Body of pancreas (tissue), 4 donors: ENCODE results near the gene KRT80. TPM values are rescaled to one million over a fixed set of nuclear protein-coding genes. Genes with fewer than 3 reads are reported as not detected.

ENCODE experiments used
- ATAC-seq: fragments of 150-250 bp; one replicate; pipeline ENCODE4 v1.9.1; 2016
- DNase-seq, 4 donors: peaks; one replicate each; pipeline ENCODE4 v3.0.0-alpha.2; 2019
- H3K27ac ChIP-seq, 4 donors: fragments of 200-600 bp; sonication (generic); 1 replicate in 3 of 4; 2 replicates in 1 of 4; pipeline versions ENCODE4 v1.5.1 to v1.6.1; 2016 to 2019; ENCODE audit warnings: mild to moderate bottlenecking in 1 of 4, mixed read lengths in 1 of 4, moderate library complexity in 1 of 4
- H3K27me3 ChIP-seq, 2 donors: fragments of 200-600 bp; sonication (generic); one replicate each; pipeline ENCODE4 v1.6.0; 2016; ENCODE audit warnings: mild to moderate bottlenecking in 1 of 2
- H3K36me3 ChIP-seq, 2 donors: fragments of 200-600 bp; sonication (generic); replicated peaks in 1 of 2; 2 replicates each; pipeline ENCODE4 v1.5.1; 2016; ENCODE audit warnings: low read depth in 2 of 2; ENCODE audit not compliant: insufficient read depth in 1 of 2
- H3K4me1 ChIP-seq: fragments of 200-600 bp; sonication (generic); one replicate; pipeline ENCODE4 v1.6.0; 2016
- H3K4me3 ChIP-seq, 2 donors: fragments of 200-600 bp; sonication (generic); 1 replicate in 1 of 2; 2 replicates in 1 of 2; pipeline ENCODE4 v1.5.1; 2016 to 2019
- H3K9me3 ChIP-seq, 3 donors: fragments of 200-600 bp; sonication (generic); 1 replicate in 2 of 3; 2 replicates in 1 of 3; pipeline ENCODE4 v1.5.1; 2016
- POLR2A ChIP-seq, 3 donors: fragments of 450-650 bp; IDR thresholded peaks; one replicate each; pipeline ENCODE4 v1.6.1; 2016; ENCODE audit warnings: antibody characterized with exemption in 3 of 3, mild to moderate bottlenecking in 2 of 3
- WGBS, 2 donors: methylation state at CpG; one replicate each; pipeline ENCODE4 v1.1.5; 2017; 5-methylcytosine and 5-hydroxymethylcytosine counted together
- intact Hi-C: fragments of 100-400 bp; cut with DNase I; formaldehyde crosslinking; loops from one replicate; pipeline ENCODE4 v1.15.1; 2023
- total RNA-seq, 2 donors: library from RNA; depleted of rRNA; stranded (reverse); fragments of >200 nt; gene quantifications; one replicate each; pipeline ENCODE4 v1.1.0, GENCODE V29; 2016
- TF ChIP-seq, protein P1 (sequence below), 7 experiments: fragments of 450-650 bp in 4 of 7; fragments of 200-600 bp in 3 of 7; sonication (generic) in 3 of 7; IDR thresholded peaks; one replicate each; pipeline ENCODE4 v1.5.1; 2016 to 2019; ENCODE audit warnings: antibody characterized with exemption in 7 of 7

KRT80 gene
- total RNA-seq, 2 donors from 2014 or later: 10.2 to 11.9 TPM

DNA sequence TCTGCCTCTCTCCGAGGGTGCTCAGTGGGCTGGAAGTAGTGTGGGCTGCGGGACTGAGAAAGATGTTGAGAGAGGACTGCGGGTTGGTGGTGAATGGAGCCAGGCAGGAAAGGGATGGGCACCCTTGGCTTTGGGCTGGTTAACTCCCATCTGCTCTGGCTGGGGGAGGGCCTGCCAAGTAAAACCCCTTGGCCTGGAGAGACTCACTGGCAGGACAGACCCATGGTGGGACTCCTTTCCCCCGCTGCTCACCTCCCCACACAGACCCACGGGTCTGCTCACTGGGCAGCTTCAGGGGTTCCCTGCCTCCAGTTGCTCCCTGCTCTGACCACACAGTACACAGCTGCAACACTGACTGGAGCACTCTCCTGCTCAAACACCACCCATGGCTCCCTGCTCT is 54.1 kb downstream of the KRT80 start:
- TF ChIP-seq, protein P1, sequence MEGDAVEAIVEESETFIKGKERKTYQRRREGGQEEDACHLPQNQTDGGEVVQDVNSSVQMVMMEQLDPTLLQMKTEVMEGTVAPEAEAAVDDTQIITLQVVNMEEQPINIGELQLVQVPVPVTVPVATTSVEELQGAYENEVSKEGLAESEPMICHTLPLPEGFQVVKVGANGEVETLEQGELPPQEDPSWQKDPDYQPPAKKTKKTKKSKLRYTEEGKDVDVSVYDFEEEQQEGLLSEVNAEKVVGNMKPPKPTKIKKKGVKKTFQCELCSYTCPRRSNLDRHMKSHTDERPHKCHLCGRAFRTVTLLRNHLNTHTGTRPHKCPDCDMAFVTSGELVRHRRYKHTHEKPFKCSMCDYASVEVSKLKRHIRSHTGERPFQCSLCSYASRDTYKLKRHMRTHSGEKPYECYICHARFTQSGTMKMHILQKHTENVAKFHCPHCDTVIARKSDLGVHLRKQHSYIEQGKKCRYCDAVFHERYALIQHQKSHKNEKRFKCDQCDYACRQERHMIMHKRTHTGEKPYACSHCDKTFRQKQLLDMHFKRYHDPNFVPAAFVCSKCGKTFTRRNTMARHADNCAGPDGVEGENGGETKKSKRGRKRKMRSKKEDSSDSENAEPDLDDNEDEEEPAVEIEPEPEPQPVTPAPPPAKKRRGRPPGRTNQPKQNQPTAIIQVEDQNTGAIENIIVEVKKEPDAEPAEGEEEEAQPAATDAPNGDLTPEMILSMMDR (IDR thresholded peaks at IDR 0.05): no peak
- TF ChIP-seq POLR2A (IDR thresholded peaks at IDR 0.05): no peak
- no peaks in the 10 kb centered on the region for H3K9me3 ChIP-seq
- no peak overlapping the region for H3K27ac ChIP-seq
- no peaks in the 10 kb centered on the region for H3K4me1 ChIP-seq
- ATAC-seq (no peak), DNase-seq (no peak)
- no peak overlapping the region for H3K4me3 ChIP-seq
- no peaks in the 10 kb centered on the region for H3K36me3 ChIP-seq
- no peaks in the 10 kb centered on the region for H3K27me3 ChIP-seq
- WGBS, 2 donors: 78 to 84% methylated on average over 5 of the region's 5 CpGs
- intact Hi-C loops: no loop called here

DNA sequence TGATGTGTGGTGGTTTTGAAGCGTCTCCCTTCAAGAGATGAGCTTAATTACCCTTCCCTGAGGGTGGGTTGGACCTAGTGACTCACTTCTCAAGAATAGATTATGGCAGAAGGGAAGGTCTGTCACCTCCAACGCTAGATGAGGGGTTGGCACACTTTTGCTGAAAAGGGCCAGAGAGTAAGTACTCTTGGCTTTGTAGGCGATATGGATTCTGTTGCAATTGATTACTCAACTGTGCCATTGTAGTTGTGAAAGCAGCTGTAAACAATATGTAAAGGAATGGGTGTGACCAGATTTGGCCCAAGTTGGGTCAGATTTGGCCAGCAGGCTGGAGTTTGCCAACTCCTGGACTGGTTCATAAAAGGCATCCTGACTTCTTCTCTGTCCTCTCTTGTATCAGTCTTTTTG is 59.1 kb downstream of the KRT80 start:
- intact Hi-C loops: no loop called here
- no peak overlapping the region for H3K4me3 ChIP-seq
- H3K9me3 ChIP-seq: no peaks in the 10 kb centered on the region
- H3K4me1 ChIP-seq: no peaks in the 10 kb centered on the region
- H3K27me3 ChIP-seq: no peaks in the 10 kb centered on the region
- no peak for DNase-seq
- H3K27ac ChIP-seq: no peak overlapping the region
- ATAC-seq: no peak
- 71 to 89% methylated on average over 3 of the region's 3 CpGs for WGBS, 2 donors
- H3K36me3 ChIP-seq: no peaks in the 10 kb centered on the region
- TF ChIP-seq, protein P1 (IDR thresholded peaks at IDR 0.05): no peak
- no peak for TF ChIP-seq POLR2A (IDR thresholded peaks at IDR 0.05)

DNA sequence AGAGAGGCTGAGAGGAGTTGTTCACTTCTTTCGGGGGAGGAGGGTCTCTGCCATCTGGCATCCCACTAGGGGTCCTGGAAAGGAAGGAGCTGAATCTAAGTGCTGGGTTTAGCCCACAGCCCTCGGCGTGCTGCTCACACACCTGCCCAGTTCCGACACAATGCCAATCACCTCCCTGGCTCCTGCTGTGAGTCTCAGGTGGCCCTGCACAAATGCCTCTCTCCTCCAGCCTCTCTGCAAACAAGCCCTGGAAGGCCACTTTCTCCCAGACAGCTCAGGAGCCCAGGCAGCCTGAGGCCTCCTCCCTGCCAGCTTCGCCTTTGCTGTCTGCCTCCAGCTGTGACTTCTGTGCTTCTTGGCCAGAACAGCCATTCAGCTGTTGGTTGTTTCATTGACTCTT is 61.1 kb downstream of the KRT80 start:
- H3K9me3 ChIP-seq: no peaks in the 10 kb centered on the region
- H3K27me3 ChIP-seq: no peaks in the 10 kb centered on the region
- H3K36me3 ChIP-seq: no peaks in the 10 kb centered on the region
- TF ChIP-seq POLR2A (IDR thresholded peaks at IDR 0.05): no peak
- TF ChIP-seq, protein P1 (IDR thresholded peaks at IDR 0.05): no peak
- intact Hi-C loops: no loop called here
- ATAC-seq: no peak
- H3K4me1 ChIP-seq: no peaks in the 10 kb centered on the region
- WGBS, 2 donors: 74 to 78% methylated on average over 5 of the region's 5 CpGs
- DNase-seq: no peak
- H3K4me3 ChIP-seq: no peak overlapping the region
- H3K27ac ChIP-seq: no peak overlapping the region

DNA sequence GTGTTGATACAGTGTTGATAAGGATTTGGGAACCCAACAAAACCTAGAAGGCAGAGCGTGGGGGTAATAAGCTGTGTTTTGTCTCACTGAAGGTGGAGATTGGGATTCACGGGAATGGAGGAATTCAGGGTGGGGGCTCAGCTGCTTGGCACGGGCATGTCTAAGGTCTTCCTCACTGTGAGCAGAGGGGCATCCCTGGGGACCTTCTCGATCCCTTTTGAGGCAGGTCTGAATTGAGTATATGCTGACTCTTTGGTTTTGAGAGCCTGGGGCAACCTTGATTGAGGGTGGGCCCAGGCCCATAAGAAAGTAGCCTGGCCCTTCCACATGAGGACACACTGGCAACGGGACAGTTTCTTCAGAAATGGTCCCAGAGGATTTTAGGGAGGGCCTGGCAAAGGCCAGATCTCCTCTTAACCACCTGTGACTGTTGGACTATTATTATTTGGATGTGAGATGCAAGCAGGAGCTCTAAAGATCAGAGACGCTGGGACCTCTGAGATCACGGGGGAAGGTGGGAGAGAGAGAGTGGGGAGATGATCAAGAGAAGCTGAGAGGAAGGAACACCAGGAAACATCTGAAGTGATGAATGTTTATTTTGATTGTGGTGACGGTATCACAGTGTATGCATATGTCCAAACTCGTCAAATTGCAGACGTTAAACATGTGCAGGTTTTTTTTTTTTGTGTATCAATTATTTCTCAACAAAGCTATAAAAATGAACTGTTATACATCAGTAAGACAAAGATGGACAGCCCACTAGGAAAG is 63.9 kb downstream of the KRT80 start:
- Histone ChIP-seq H3K27me3 (no peaks in the 10 kb centered on the region), H3K9me3 (no peaks in the 10 kb centered on the region), H3K27ac (no peak overlapping the region), H3K4me1 (no peaks in the 10 kb centered on the region), H3K4me3 (no peak overlapping the region), H3K36me3 (no peaks in the 10 kb centered on the region)
- DNase-seq (no peak), ATAC-seq (no peak)
- TF ChIP-seq POLR2A (IDR thresholded peaks at IDR 0.05): no peak
- TF ChIP-seq, protein P1 (IDR thresholded peaks at IDR 0.05): no peak
- WGBS, 2 donors: 53 to 59% methylated on average over 9 to 10 of the region's 10 CpGs
- intact Hi-C loops: no loop called here
